Suppressor macrophage treated with lipopolysaccharide for 1 hour (primary cell): ENCODE measurements around the gene SFRP5.

Experiments
- DNase-seq, 3 donors: peaks; one replicate each; pipeline ENCODE4 v3.0.0-alpha.2; 2020 to 2022

Gene SFRP5

GRCh38 chr10:97771913-97772823 is at the start of gene SFRP5:
Gene SFRP5 (minus strand): TSS chr10:97771999. CDS start chr10:97771833, 166 bp downstream.
- DNase-seq = no peak

- peak; percentile 31 to 52 (median 40) for DNase-seq
Measured at GRCh38 chr10:97820096-97820704, 48.4 kb upstream of the SFRP5 start.

- DNase-seq = no peak
Measured at GRCh38 chr10:97818572-97818971, 46.8 kb upstream of the SFRP5 start.

GRCh38 chr10:97816609-97817008 is 44.8 kb upstream of the SFRP5 start:
- DNase-seq = no peak

GRCh38 chr10:97814996-97815395 is 43.2 kb upstream of the SFRP5 start:
- no peak for DNase-seq

- no peak for DNase-seq
Measured at GRCh38 chr10:97813311-97813710, 41.5 kb upstream of the SFRP5 start.

GRCh38 chr10:97812696-97813095 is 40.9 kb upstream of the SFRP5 start:
- no peak for DNase-seq

GRCh38 chr10:97811958-97812357 is 40.2 kb upstream of the SFRP5 start:
- no peak for DNase-seq

GRCh38 chr10:97810446-97810845 is 38.6 kb upstream of the SFRP5 start:
- peak; percentile 20 to 27 (median 24) for DNase-seq

GRCh38 chr10:97805949-97806348 is 34.1 kb upstream of the SFRP5 start:
- DNase-seq = no peak

GRCh38 chr10:97805096-97805884 is 33.5 kb upstream of the SFRP5 start:
- no peak for DNase-seq

GRCh38 chr10:97801422-97801821 is 29.6 kb upstream of the SFRP5 start:
- no peak for DNase-seq

- no peak for DNase-seq
Measured at GRCh38 chr10:97800474-97800873, 28.7 kb upstream of the SFRP5 start.

- DNase-seq = no peak
Measured at GRCh38 chr10:97798958-97799610, 27.3 kb upstream of the SFRP5 start.

- peak; percentile 47 to 65 (median 52) for DNase-seq
Measured at GRCh38 chr10:97796651-97797050, 24.9 kb upstream of the SFRP5 start.

GRCh38 chr10:97795886-97796285 is 24.1 kb upstream of the SFRP5 start:
- DNase-seq = no peak

GRCh38 chr10:97791824-97792721 is 20.3 kb upstream of the SFRP5 start:
- DNase-seq = peak; percentile 72 to 81 (median 80)

- DNase-seq = no peak
Measured at GRCh38 chr10:97789770-97790397, 18.1 kb upstream of the SFRP5 start.

- DNase-seq = no peak
Measured at GRCh38 chr10:97788552-97789442, 17.0 kb upstream of the SFRP5 start.

GRCh38 chr10:97785731-97786130 is 13.9 kb upstream of the SFRP5 start:
- no peak for DNase-seq
